GM21825 (cell line): ENCODE data around the gene MBIP.

Source experiments
- ATAC-seq: cut with Tn5 transposase; IDR thresholded peaks from one replicate; pipeline ENCODE4 v1.9.1; 2021; ENCODE audit warnings: mild to moderate bottlenecking, moderate library complexity; ENCODE audit not compliant: unreplicated experiment

MBIP gene

DNA sequence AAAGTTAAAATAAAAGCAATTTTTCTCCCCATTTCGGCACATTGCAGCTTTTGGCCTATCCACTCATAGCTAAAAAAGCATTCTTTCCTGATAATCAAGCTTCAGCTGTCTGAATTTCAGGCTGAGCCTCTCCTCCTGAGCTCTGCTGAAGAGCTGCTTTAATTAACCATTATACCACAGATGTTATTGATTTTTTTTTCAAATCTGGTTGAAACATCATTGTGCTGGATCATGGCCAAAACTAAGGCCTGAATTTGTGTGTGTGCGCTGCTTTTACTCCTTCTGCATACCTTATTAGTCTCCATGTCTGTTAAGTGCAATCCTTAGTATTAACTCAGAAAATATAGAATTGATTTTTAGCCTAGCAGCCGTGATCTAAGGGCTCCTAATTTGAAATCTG lies 52.3 kb downstream of the MBIP start:
- no peak for ATAC-seq

DNA sequence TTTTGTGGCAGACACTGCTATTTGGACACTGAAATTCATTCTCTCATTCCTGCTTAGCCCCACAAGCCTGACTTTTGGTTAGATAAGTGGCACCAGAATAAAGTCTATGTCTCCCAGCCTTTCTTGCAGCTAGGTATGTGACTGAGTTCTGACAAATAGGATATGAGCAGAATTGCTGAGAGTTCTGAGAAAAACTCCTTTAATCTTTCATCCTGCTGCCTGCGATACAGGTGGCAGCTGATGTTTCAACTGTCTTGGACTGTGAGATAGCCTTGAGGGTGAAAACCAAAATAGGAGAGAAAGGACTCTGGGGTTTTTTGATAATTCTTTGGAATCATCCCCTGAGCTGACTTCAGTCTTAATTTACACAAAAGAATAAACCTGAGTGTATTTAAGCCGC lies 55.8 kb downstream of the MBIP start:
- ATAC-seq, result no peak

DNA sequence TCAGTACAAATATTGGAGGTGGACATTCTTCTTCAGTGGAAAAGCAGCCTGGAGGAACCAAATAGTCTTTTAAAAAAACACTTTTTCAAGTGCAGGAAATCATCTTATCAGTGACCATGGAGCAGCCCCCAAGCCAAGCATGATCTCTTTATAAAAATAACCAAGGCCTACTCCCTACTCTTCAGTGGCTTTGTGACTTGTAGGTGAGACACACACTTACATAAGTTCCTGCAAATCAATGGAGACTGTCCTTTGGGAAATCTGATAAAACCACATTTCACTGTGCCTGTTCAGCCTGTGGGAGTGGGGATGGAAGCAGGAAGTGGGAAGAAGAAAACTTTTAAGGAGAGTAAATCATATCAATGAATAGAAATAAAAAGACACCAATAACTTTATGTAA lies 56.3 kb downstream of the MBIP start:
- no peak for ATAC-seq

DNA sequence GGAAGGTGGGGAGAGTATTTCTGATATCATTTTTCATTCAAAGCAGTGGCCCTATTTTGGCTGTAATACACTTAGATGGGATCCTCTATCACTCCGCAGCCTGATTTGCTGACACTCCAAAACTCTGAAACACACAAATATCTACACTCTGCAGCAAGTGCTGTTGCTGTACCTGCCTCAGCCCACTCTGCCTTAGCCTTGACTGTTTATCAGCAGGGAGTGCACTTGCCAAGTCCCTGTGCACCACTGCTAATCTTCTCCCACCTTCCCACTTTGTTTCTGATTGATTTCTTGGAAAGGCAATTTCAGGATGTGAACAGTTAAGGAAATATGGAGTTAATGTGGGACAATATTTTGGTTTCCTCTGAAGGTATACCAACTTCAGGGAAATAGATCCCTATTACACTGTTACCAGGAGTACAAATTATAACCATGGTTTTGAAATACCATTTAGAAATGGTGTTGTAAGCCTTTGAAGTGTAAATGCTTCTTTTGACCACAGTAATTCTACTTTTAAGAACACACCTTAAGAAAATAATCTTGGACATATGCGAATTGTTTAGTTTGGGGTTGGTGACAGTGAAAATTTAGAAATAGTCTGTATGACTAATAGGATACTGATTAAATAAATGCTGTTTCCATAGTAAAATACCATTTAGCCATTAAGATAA lies 59.3 kb downstream of the MBIP start:
- no peak for ATAC-seq

DNA sequence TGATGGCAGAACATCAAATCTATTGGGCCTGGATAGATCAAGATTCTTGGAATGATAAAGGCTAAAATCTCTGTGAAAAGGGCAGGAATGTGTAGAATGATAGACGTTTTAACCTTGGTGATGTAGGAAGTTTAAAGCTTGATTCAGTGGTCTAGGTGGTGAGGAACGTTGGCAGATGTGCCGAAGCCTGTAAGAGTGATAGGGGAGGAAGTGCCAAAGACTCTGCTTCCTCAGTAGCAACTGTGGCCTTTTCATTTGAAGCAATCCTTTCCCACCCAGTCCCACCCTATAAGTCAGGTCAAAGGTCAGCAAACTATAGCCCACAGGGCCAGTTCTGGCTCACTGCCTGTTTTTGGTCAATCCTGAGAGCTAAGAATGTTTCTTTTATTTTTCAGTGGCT lies 62.2 kb downstream of the MBIP start:
- ATAC-seq, result no peak

DNA sequence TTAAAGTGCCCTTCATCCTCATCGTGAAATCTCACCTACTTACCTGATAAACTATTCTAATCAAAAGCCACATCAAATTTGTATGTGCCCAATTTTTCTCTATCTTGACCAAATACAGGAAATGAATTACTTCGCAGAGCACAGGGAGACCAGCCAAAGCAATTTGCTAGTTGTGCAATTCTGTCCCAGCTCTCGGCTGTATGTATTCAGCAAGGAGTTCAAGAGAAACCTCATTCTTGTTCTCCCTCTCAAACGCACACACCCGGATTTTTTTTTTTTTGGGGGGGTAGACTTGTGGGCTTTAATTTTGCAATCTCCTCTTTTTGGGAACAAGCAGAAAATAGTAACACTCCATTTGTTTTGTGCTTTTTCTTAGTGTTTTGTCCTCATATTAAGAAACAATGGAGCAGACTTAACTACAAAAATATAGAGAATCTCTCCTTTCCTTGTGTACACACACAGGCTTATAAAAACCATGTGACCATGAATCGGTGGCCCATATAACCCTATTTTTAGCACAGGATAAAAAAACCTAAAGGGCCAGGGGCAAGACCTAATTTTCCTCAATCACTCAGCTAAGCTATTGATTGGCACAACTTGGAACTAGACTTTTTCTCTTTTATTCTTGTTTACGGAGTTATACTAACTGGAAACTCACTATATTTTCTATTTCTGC lies 64.2 kb downstream of the MBIP start:
- ATAC-seq, result no peak

DNA sequence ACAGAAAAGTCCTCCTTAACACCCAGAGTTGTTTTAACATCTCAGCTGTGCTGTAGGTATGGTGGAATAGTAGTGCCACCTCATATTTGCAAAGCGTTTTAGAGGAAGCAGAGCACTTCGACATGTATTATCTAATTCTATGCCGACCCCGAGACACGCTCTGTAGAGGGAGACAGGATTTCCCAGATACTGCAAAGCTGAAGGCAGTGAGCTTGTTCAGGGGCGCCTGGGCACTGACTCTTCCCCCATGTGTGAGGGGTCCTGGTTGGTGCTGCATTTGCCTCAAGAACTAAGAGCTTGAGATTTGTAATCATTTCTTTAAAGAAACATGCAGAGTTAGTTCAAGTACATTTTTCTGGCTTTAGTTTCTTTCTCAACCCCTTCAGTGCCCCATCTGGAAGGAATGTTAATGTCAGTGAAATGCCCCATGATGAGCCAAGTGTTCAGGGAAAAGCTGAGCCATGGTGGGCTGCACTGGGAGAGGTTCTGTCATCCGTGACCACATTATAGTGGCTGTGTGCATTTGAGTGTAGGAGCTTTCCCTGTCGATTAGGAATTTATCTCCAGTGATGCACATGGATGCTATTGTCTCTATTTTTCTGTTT lies 66.3 kb downstream of the MBIP start:
- ATAC-seq, result no peak
